ENCODE measurements around the gene ITPR2.
"Not testable (repeated sequence)": the region's sequence is repeated elsewhere in the genome, so short reads cannot be mapped to it uniquely, and the experiment has no call there.

ITPR2 gene

GRCh38 chr12:26735249-26735639, 97.8 kb downstream of the ITPR2 start:
- in situ Hi-C loops (cut with HindIII; ENCODE audit: low sequenced_read_pairs) = no loop called here

DNA sequence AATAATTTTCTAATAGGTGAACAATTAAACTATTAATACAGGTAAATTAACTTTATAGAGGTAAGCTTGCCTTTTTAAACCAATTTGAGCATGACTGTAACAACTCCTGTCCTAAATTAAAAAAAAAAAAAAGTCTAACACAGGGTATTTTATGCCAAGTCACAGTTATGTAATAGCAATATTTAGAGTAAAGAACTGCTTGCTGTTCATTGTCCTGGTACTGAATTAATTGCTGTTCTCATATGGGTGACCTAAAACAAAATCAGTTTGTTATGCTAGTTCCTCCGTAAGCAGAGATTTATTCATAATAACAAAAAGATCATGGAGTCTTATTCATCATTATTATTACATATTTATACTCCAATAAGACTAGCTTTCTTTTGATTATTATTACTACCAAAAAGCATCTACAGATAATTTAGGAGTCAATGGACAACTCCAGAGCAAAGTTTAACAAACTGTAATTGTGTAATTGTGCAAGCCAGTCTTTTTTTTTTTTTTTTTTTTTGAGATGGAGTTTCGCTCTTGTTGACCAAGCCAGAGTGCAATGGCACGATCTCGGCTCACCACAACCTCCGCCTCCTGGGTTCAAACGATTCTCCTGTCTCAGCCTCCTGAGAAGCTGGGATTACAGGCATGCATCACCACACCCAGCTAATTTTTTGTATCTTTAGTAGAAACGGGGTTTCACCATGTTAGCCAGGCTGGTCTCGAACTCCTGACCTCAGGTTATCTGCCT, 98.3 kb downstream of the ITPR2 start:
- in situ Hi-C loops (cut with HindIII; ENCODE audit: low sequenced_read_pairs) = no loop called here

GRCh38 chr12:26732005-26732908, 100.7 kb downstream of the ITPR2 start:
- in situ Hi-C loops (cut with HindIII; ENCODE audit: low sequenced_read_pairs) = no loop called here

DNA sequence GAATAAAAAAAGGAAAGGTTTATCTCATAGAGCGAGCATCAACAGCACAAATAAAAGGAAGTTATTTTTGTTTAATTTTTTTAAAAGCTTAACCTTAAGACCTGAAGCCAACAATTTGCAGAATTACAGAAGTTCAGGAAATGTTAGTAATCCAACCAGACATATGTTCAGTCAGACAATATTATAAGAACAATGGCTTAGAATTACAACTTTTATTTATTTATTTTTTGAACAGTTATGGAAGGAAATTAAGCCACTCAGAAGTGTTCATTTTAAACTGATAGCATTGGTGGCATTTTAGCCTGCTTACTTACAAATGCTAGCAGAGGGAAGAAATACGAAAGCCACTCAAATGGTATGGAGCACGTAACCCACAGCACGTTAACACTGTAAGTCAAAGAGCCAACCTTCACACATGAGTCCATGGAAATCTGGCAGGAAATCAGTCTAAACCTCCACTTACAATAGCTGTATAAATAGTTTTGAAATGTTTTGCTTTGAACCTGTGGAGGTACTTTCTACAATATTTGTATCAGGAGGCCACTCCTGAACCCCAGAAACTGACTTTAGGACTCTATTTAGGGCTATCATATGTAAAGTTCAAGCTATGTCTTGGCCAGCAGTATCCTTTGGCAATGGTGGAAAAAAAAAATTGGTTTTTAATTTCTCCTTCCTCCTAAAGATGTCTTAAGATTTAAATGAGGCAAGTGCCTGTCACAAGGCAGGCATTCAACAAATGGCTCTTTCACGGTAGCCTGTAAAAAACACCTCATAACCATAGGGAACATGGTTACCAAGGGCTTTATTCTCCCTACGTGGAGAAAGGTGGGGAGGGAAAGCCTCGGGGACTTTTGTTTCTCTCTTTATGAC, 102.3 kb downstream of the ITPR2 start:
- in situ Hi-C loops (cut with HindIII; ENCODE audit: low sequenced_read_pairs) = no loop called here

DNA sequence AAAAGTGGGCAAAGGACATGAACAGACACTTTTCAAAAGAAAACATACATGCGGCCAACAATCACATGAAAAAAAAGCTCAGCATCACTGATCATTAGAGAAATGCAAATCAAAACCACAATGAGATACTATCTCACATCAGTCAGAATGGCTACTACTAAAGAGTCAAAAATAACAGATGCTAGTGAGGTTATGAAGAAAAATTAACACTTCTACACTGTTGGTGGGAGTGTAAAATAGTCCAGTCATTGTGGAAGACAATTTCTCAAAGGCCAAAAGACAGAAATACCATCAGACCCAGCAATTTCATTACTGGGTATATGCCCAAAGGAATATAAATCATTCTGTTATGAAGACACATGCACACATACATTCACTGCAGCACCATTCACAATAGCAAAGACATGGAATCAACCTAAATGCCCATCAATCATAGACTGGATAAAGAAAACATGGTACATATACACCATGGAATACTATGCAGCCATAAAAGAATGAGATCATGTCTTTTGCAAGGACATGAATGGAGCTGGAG, 103.8 kb downstream of the ITPR2 start:
- in situ Hi-C loops (cut with HindIII; ENCODE audit: low sequenced_read_pairs) = not testable (repeated sequence)

GRCh38 chr12:26728205-26729050, 104.6 kb downstream of the ITPR2 start:
- in situ Hi-C loops (cut with HindIII; ENCODE audit: low sequenced_read_pairs) = no loop called here

DNA sequence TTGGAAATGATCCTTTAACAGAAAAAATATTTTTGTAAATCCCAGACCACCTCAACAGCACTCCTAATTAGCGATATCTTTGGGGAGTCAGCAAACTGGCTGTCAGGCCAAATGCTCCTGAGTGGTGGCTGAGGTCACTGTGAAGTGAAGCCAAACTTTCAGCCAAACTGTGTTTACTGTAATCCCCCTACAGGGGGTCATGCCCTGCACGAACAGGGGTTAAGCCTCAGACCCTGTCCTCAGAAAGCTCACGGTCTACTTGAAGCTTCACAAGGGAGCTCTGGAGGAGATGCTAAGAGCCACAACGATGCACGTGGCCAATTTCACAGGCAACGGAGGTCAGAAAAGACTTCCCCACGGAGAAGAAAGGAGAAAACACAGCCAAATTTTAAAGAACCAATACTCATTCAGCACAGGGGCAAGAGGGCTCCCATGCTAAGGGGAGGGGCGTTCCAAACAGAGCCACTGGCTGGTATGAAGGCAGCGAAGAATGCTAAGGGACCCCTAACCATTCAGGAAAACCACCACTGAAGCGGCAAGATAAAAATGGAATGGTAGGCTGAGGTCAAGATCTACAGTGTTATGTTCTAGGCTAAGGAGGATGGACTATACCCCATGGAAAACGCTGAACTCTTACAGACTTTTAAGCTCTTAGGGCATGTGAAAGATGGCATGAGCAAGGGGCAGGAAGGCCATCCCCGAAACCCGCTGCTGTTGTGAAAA, 105.4 kb downstream of the ITPR2 start:
- in situ Hi-C loops (cut with HindIII; ENCODE audit: low sequenced_read_pairs) = no loop called here

GRCh38 chr12:26726956-26727355, 106.0 kb downstream of the ITPR2 start:
- in situ Hi-C loops (cut with HindIII; ENCODE audit: low sequenced_read_pairs) = no loop called here

DNA sequence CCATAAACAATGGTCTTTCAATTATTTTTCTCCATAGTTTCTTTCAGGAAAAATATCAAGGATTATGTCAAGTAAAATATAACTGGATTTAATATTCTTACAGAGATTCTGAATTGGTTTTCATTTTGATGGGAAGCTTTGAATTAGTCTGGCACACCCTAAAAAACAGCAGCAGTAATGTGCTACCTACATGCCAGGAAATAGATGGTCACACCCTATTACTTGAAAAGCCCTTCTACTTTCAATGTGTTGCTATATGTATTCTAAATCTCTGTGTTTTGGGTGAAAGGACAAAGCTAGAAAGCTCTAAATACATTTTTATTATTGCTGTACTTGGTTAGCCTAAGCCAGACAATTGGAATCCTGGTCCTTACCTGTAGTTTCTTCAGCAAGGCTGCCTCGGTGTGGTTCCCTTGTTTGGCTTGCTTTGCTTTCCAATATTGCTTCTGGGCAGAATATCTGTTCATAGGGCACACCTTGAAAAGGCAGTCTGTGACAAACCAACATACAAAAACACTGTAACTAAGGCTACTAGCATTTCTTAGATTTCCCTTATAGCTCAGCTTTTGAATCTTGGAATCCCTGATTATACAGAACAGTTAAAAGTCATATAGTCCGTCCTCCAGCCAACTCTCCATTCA, 107.6 kb downstream of the ITPR2 start:
- in situ Hi-C loops (cut with HindIII; ENCODE audit: low sequenced_read_pairs) = no loop called here

- in situ Hi-C loops (cut with HindIII; ENCODE audit: low sequenced_read_pairs) = no loop called here
Measured at GRCh38 chr12:26724309-26724702, 108.7 kb downstream of the ITPR2 start.

GRCh38 chr12:26723379-26724308, 109.3 kb downstream of the ITPR2 start:
- in situ Hi-C loops (cut with HindIII; ENCODE audit: low sequenced_read_pairs) = no loop called here

DNA sequence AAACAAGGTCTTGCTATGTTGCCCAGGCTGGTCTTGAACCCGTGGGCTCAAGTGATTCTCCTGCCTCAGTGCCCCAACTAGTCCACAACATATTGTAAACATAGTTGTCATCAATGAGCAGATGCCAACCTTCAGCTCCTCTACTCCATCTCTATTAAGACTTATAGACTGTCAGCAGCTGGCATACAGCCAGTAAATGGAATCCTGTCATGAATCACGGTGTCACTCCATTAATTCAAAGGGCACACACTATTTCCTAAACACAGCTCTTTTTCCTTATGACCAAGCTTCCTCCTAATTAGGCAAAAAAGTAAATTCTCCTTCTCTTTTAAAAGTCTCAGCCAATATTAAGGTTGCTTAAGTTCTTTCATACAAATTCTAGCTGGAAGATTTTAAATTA, 111.2 kb downstream of the ITPR2 start:
- in situ Hi-C loops (cut with HindIII; ENCODE audit: low sequenced_read_pairs) = no loop called here

GRCh38 chr12:26719852-26720251, 113.1 kb downstream of the ITPR2 start:
- in situ Hi-C loops (cut with HindIII; ENCODE audit: low sequenced_read_pairs) = no loop called here

DNA sequence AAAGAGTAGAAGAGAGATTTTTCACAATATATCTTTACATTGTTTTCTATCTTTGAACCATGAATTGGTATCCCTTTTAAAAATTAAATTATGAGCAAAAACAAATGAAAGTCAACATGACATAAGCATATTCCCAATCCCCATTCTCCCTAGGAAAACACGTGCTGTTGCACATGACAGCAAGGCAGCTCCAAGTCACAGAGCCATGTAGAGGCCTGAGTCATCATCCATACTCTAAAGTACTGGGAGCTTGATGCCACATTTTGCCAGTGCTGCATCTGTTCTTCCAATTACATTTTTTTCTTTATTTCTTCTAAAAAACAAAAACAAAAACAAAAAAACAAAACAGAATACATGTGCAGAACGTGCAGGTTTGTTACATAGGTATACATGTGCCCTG, 115.2 kb downstream of the ITPR2 start:
- in situ Hi-C loops (cut with HindIII; ENCODE audit: low sequenced_read_pairs) = no loop called here

- in situ Hi-C loops (cut with HindIII; ENCODE audit: low sequenced_read_pairs) = no loop called here
Measured at GRCh38 chr12:26715232-26715631, 117.8 kb downstream of the ITPR2 start.

- in situ Hi-C loops (cut with HindIII; ENCODE audit: low sequenced_read_pairs) = no loop called here
Measured at GRCh38 chr12:26713885-26714383, 119.1 kb downstream of the ITPR2 start.

- in situ Hi-C loops (cut with HindIII; ENCODE audit: low sequenced_read_pairs) = no loop called here
Measured at GRCh38 chr12:26712892-26713291, 120.1 kb downstream of the ITPR2 start.

GRCh38 chr12:26711569-26711968, 121.4 kb downstream of the ITPR2 start:
- in situ Hi-C loops (cut with HindIII; ENCODE audit: low sequenced_read_pairs) = no loop called here
